GM18505 (cell line): ENCODE data around the gene NAPSA.
A peak's percentile ranks its signal among the peaks of the same experiment; 100 is the strongest.
"Not testable (repeated sequence)": the region's sequence is repeated elsewhere in the genome, so short reads cannot be mapped to it uniquely, and the experiment has no call there.

Experiments
- ATAC-seq: cut with Tn5 transposase; IDR thresholded peaks from one replicate; pipeline ENCODE4 v1.9.1; 2021; ENCODE audit not compliant: unreplicated experiment
- POLR2A ChIP-seq: IDR thresholded peaks from 4 replicates; pipeline ENCODE4 v1.6.1; 2011; ENCODE audit warnings: borderline replicate concordance; ENCODE audit not compliant: insufficient read depth, insufficient read length; ENCODE audit errors: extremely low read depth

Gene NAPSA

GRCh38 chr19:50358483-50359327, 6.7 kb downstream of the NAPSA start:
- no peak for ATAC-seq
- TF ChIP-seq POLR2A, result peak; percentile 56

GRCh38 chr19:50357178-50358100, 8.0 kb downstream of the NAPSA start:
- no peak for ATAC-seq
- TF ChIP-seq POLR2A, result peak; percentile 45

GRCh38 chr19:50356691-50357177, 8.7 kb downstream of the NAPSA start:
- ATAC-seq, result no peak
- no peak for TF ChIP-seq POLR2A

GRCh38 chr19:50353487-50353880, 12.0 kb downstream of the NAPSA start:
- ATAC-seq, result not testable (repeated sequence)

- no peak for TF ChIP-seq POLR2A
- no peak for ATAC-seq
Observed at GRCh38 chr19:50352242-50352641, 13.2 kb downstream of the NAPSA start.

- no peak for TF ChIP-seq POLR2A
- no peak for ATAC-seq
Observed at GRCh38 chr19:50349277-50350057, 16.0 kb downstream of the NAPSA start.

GRCh38 chr19:50347089-50347581, 18.3 kb downstream of the NAPSA start:
- ATAC-seq, result not testable (repeated sequence)

GRCh38 chr19:50344661-50345318, 20.6 kb downstream of the NAPSA start:
- peak; percentile 52 for ATAC-seq
- peak; percentile 98 for TF ChIP-seq POLR2A

- ATAC-seq, result no peak
- peak; percentile 54 for TF ChIP-seq POLR2A
Observed at GRCh38 chr19:50341091-50341564, 24.3 kb downstream of the NAPSA start.

GRCh38 chr19:50340331-50340730, 25.1 kb downstream of the NAPSA start:
- TF ChIP-seq POLR2A, result peak; percentile 18
- no peak for ATAC-seq

GRCh38 chr19:50337031-50337430, 28.4 kb downstream of the NAPSA start:
- ATAC-seq, result not testable (repeated sequence)

GRCh38 chr19:50334741-50335421, 30.6 kb downstream of the NAPSA start:
- no peak for TF ChIP-seq POLR2A
- ATAC-seq, result no peak
